Fibroblast of the conjunctiva (primary cell): ENCODE data around the gene TSPAN17.
"Not testable (repeated sequence)": the region's sequence is repeated elsewhere in the genome, so short reads cannot be mapped to it uniquely, and the experiment has no call there.

Experiments used
- DNase-seq: peaks from one replicate; pipeline ENCODE4 v3.0.0-alpha.2; 2010; ENCODE audit warnings: low read depth

Gene TSPAN17

GRCh38 chr5:176680226-176680563, 32.9 kb downstream of the TSPAN17 start:
- DNase-seq: no peak

- DNase-seq: no peak
Measured at GRCh38 chr5:176682016-176682531, 34.8 kb downstream of the TSPAN17 start.

- DNase-seq: no peak
Measured at GRCh38 chr5:176685010-176685409, 37.7 kb downstream of the TSPAN17 start.

GRCh38 chr5:176687247-176687646, 40.0 kb downstream of the TSPAN17 start:
- DNase-seq: no peak

GRCh38 chr5:176687881-176688280, 40.6 kb downstream of the TSPAN17 start:
- DNase-seq: no peak

- DNase-seq: no peak
Measured at GRCh38 chr5:176690911-176691310, 43.6 kb downstream of the TSPAN17 start.

- no peak for DNase-seq
Measured at GRCh38 chr5:176691524-176691923, 44.2 kb downstream of the TSPAN17 start.

GRCh38 chr5:176692326-176692725, 45.0 kb downstream of the TSPAN17 start:
- no peak for DNase-seq

GRCh38 chr5:176692839-176693476, 45.7 kb downstream of the TSPAN17 start:
- no peak for DNase-seq

GRCh38 chr5:176693477-176693851, 46.2 kb downstream of the TSPAN17 start:
- no peak for DNase-seq

GRCh38 chr5:176694146-176694545, 46.9 kb downstream of the TSPAN17 start:
- no peak for DNase-seq

GRCh38 chr5:176694631-176695030, 47.3 kb downstream of the TSPAN17 start:
- no peak for DNase-seq

- DNase-seq: no peak
Measured at GRCh38 chr5:176695073-176695472, 47.8 kb downstream of the TSPAN17 start.

GRCh38 chr5:176697267-176697933, 50.1 kb downstream of the TSPAN17 start:
- DNase-seq: no peak

GRCh38 chr5:176697934-176698538, 50.8 kb downstream of the TSPAN17 start:
- DNase-seq: no peak

GRCh38 chr5:176699446-176699845, 52.2 kb downstream of the TSPAN17 start:
- not testable (repeated sequence) for DNase-seq

GRCh38 chr5:176700239-176700847, 53.1 kb downstream of the TSPAN17 start:
- DNase-seq: no peak

GRCh38 chr5:176702671-176703641, 55.7 kb downstream of the TSPAN17 start:
- no peak for DNase-seq

GRCh38 chr5:176703857-176704256, 56.6 kb downstream of the TSPAN17 start:
- no peak for DNase-seq

- DNase-seq: no peak
Measured at GRCh38 chr5:176704355-176704754, 57.1 kb downstream of the TSPAN17 start.

- DNase-seq: no peak
Measured at GRCh38 chr5:176704817-176705216, 57.5 kb downstream of the TSPAN17 start.
